Naive B cell (primary cell): ENCODE data around the gene MEIS2. TPM values are rescaled to one million over a fixed set of nuclear protein-coding genes. Genes with fewer than 3 reads are reported as not detected.
"Not testable (repeated sequence)": the region's sequence is repeated elsewhere in the genome, so short reads cannot be mapped to it uniquely, and the experiment has no call there.

ENCODE experiments used
- ATAC-seq, 2 donors: fragments of 150-1000 bp; cut with Tn5 transposase; 2 replicates each; pipeline ENCODE4 v1.10.0; 2021; ENCODE audit warnings: low read depth in 2 of 2, mild to moderate bottlenecking in 2 of 2, moderate library complexity in 2 of 2
- DNase-seq: peaks from one replicate; pipeline ENCODE4 v3.0.0; 2022
- H3K27ac Mint-ChIP-seq, 6 donors: one replicate each; pipeline ENCODE4 v1.8.0; 2020 to 2022; ENCODE audit warnings: mild to moderate bottlenecking in 6 of 6, mixed read lengths in 6 of 6, moderate library complexity in 5 of 6, inconsistent platforms in 2 of 6
- H3K27me3 Mint-ChIP-seq, 3 donors: one replicate each; pipeline ENCODE4 v1.8.0; 2021 to 2022; ENCODE audit warnings: mixed read lengths in 3 of 3, mild to moderate bottlenecking in 1 of 3
- H3K36me3 Mint-ChIP-seq, 2 donors: one replicate each; pipeline ENCODE4 v1.8.0; 2020 to 2022; ENCODE audit warnings: mixed read lengths in 2 of 2, inconsistent platforms in 1 of 2, mild to moderate bottlenecking in 1 of 2
- H3K4me1 Mint-ChIP-seq, 3 donors: one replicate each; pipeline ENCODE4 v1.8.0; 2020 to 2022; ENCODE audit warnings: mixed read lengths in 3 of 3, inconsistent platforms in 1 of 3, mild to moderate bottlenecking in 1 of 3, moderate library complexity in 1 of 3
- H3K4me3 Mint-ChIP-seq, 8 donors: one replicate each; pipeline ENCODE4 v1.8.0; 2020 to 2022; ENCODE audit warnings: mild to moderate bottlenecking in 8 of 8, mixed read lengths in 8 of 8, moderate library complexity in 8 of 8, inconsistent platforms in 2 of 8
- H3K9me3 Mint-ChIP-seq, 7 donors: one replicate each; pipeline ENCODE4 v1.8.0; 2020 to 2022; ENCODE audit warnings: mixed read lengths in 7 of 7, mild to moderate bottlenecking in 5 of 7, inconsistent platforms in 2 of 7, moderate library complexity in 1 of 7
- polyA plus RNA-seq, 6 donors: library from polyadenylated mRNA; unstranded; fragments of 300-500 nt; fragmentation: Illumina TruSeq; gene quantifications; one replicate each; pipeline ENCODE4 v1.2.3, GENCODE V29; 2021; ENCODE audit warnings: low read depth in 6 of 6

MEIS2 gene
- polyA plus RNA-seq, 6 donors from 2014 or later = not detected

GRCh38 chr15:36980281-36980680 is 120.1 kb downstream of the MEIS2 start:
- ATAC-seq, H3K4me1 Mint-ChIP-seq, H3K27ac Mint-ChIP-seq, H3K4me3 Mint-ChIP-seq, H3K27me3 Mint-ChIP-seq, H3K36me3 Mint-ChIP-seq, DNase-seq: not testable (repeated sequence)
- peaks cover 5 to 32% (median 15%) of the 10 kb centered on the region in 7 donors for H3K9me3 Mint-ChIP-seq

GRCh38 chr15:36978625-36979024 is 121.7 kb downstream of the MEIS2 start:
- Mint-ChIP-seq H3K9me3 (peaks cover 0 to 15% (median 3%) of the 10 kb centered on the region in 7 donors), H3K4me3 (no peak overlapping the region), H3K36me3 (no peaks in the 10 kb centered on the region), H3K27me3 (no peaks in the 10 kb centered on the region), H3K27ac (no peak overlapping the region), H3K4me1 (no peaks in the 10 kb centered on the region)
- no peak for ATAC-seq
- no peak for DNase-seq

GRCh38 chr15:36978126-36978525 is 122.2 kb downstream of the MEIS2 start:
- Mint-ChIP-seq H3K9me3 (peaks cover 0 to 10% (median 3%) of the 10 kb centered on the region in 7 donors), H3K4me3 (no peak overlapping the region), H3K36me3 (no peaks in the 10 kb centered on the region), H3K4me1 (no peaks in the 10 kb centered on the region), H3K27me3 (no peaks in the 10 kb centered on the region), H3K27ac (no peak overlapping the region)
- DNase-seq (no peak), ATAC-seq (no peak)

GRCh38 chr15:36977659-36978058 is 122.7 kb downstream of the MEIS2 start:
- H3K9me3 Mint-ChIP-seq = peaks cover 0 to 5% (median under 1%) of the 10 kb centered on the region in 7 donors
- H3K4me3 Mint-ChIP-seq = no peak overlapping the region
- ATAC-seq (no peak), DNase-seq (no peak)
- no peak overlapping the region for H3K27ac Mint-ChIP-seq
- no peaks in the 10 kb centered on the region for H3K27me3 Mint-ChIP-seq
- H3K36me3 Mint-ChIP-seq = no peaks in the 10 kb centered on the region
- no peaks in the 10 kb centered on the region for H3K4me1 Mint-ChIP-seq

GRCh38 chr15:36972704-36973103 is 127.6 kb downstream of the MEIS2 start:
- Mint-ChIP-seq H3K9me3 (no peaks in the 10 kb centered on the region), H3K36me3 (no peaks in the 10 kb centered on the region), H3K27me3 (no peaks in the 10 kb centered on the region), H3K4me1 (no peaks in the 10 kb centered on the region), H3K4me3 (no peak overlapping the region), H3K27ac (no peak overlapping the region)
- DNase-seq (no peak), ATAC-seq (no peak)

- no peak for ATAC-seq
- no peaks in the 10 kb centered on the region for H3K27me3 Mint-ChIP-seq
- H3K4me3 Mint-ChIP-seq = no peak overlapping the region
- H3K9me3 Mint-ChIP-seq = no peaks in the 10 kb centered on the region
- H3K4me1 Mint-ChIP-seq = no peaks in the 10 kb centered on the region
- no peak for DNase-seq
- no peak overlapping the region for H3K27ac Mint-ChIP-seq
- H3K36me3 Mint-ChIP-seq = no peaks in the 10 kb centered on the region
Observed at GRCh38 chr15:36970522-36970921, 129.8 kb downstream of the MEIS2 start.

- Mint-ChIP-seq H3K36me3 (no peaks in the 10 kb centered on the region), H3K9me3 (peaks cover 0 to 2% (median 0%) of the 10 kb centered on the region in 7 donors), H3K4me3 (no peak overlapping the region), H3K4me1 (no peaks in the 10 kb centered on the region), H3K27ac (no peak overlapping the region), H3K27me3 (no peaks in the 10 kb centered on the region)
- ATAC-seq (no peak), DNase-seq (no peak)
Observed at GRCh38 chr15:36967929-36968328, 132.4 kb downstream of the MEIS2 start.

GRCh38 chr15:36966708-36967107 is 133.6 kb downstream of the MEIS2 start:
- ATAC-seq (no peak), DNase-seq (no peak)
- H3K27ac Mint-ChIP-seq = no peak overlapping the region
- no peak overlapping the region for H3K4me3 Mint-ChIP-seq
- H3K36me3 Mint-ChIP-seq = no peaks in the 10 kb centered on the region
- peaks cover 0 to 2% (median 0%) of the 10 kb centered on the region in 7 donors for H3K9me3 Mint-ChIP-seq
- no peaks in the 10 kb centered on the region for H3K4me1 Mint-ChIP-seq
- H3K27me3 Mint-ChIP-seq = no peaks in the 10 kb centered on the region

- ATAC-seq (no peak), DNase-seq (no peak)
- Mint-ChIP-seq H3K27me3 (no peaks in the 10 kb centered on the region), H3K4me1 (no peaks in the 10 kb centered on the region), H3K4me3 (no peak overlapping the region), H3K9me3 (peaks cover 0 to 2% (median 0%) of the 10 kb centered on the region in 7 donors), H3K36me3 (no peaks in the 10 kb centered on the region), H3K27ac (no peak overlapping the region)
Observed at GRCh38 chr15:36965570-36966342, 134.6 kb downstream of the MEIS2 start.

- ATAC-seq = no peak
- H3K4me3 Mint-ChIP-seq = no peak overlapping the region
- H3K4me1 Mint-ChIP-seq = no peaks in the 10 kb centered on the region
- H3K9me3 Mint-ChIP-seq = peaks cover 0 to 2% (median 0%) of the 10 kb centered on the region in 7 donors
- no peaks in the 10 kb centered on the region for H3K27me3 Mint-ChIP-seq
- no peaks in the 10 kb centered on the region for H3K36me3 Mint-ChIP-seq
- no peak overlapping the region for H3K27ac Mint-ChIP-seq
- DNase-seq = no peak
Observed at GRCh38 chr15:36964626-36965025, 135.7 kb downstream of the MEIS2 start.

- H3K4me3 Mint-ChIP-seq = no peak overlapping the region
- H3K27ac Mint-ChIP-seq = no peak overlapping the region
- no peak for DNase-seq
- peaks cover 0 to 2% (median 0%) of the 10 kb centered on the region in 7 donors for H3K9me3 Mint-ChIP-seq
- H3K36me3 Mint-ChIP-seq = no peaks in the 10 kb centered on the region
- no peaks in the 10 kb centered on the region for H3K4me1 Mint-ChIP-seq
- ATAC-seq = no peak
- no peaks in the 10 kb centered on the region for H3K27me3 Mint-ChIP-seq
Observed at GRCh38 chr15:36961956-36962355, 138.4 kb downstream of the MEIS2 start.

- Mint-ChIP-seq H3K9me3 (peaks cover 0 to 4% (median 0%) of the 10 kb centered on the region in 7 donors), H3K4me1 (no peaks in the 10 kb centered on the region), H3K4me3 (no peak overlapping the region), H3K27ac (no peak overlapping the region), H3K27me3 (no peaks in the 10 kb centered on the region), H3K36me3 (no peaks in the 10 kb centered on the region)
- ATAC-seq (no peak), DNase-seq (no peak)
Observed at GRCh38 chr15:36960947-36961227, 139.5 kb downstream of the MEIS2 start.

GRCh38 chr15:36960179-36960946 is 140.0 kb downstream of the MEIS2 start:
- Mint-ChIP-seq H3K9me3 (peaks cover 0 to 4% (median 0%) of the 10 kb centered on the region in 7 donors), H3K27ac (no peak overlapping the region), H3K4me3 (no peak overlapping the region), H3K4me1 (no peaks in the 10 kb centered on the region), H3K27me3 (no peaks in the 10 kb centered on the region), H3K36me3 (no peaks in the 10 kb centered on the region)
- no peak for ATAC-seq
- no peak for DNase-seq

GRCh38 chr15:36959746-36960145 is 140.6 kb downstream of the MEIS2 start:
- H3K27me3 Mint-ChIP-seq = no peaks in the 10 kb centered on the region
- DNase-seq (no peak), ATAC-seq (no peak)
- H3K36me3 Mint-ChIP-seq = no peaks in the 10 kb centered on the region
- H3K4me3 Mint-ChIP-seq = no peak overlapping the region
- H3K4me1 Mint-ChIP-seq = no peaks in the 10 kb centered on the region
- peaks cover 0 to 4% (median 0%) of the 10 kb centered on the region in 7 donors for H3K9me3 Mint-ChIP-seq
- H3K27ac Mint-ChIP-seq = no peak overlapping the region
